Activated T-cell treated with anti-CD3 and anti-CD28 coated beads, Interleukin-2, amount 50 U/mL, for 24 hours (primary cell): ENCODE data around the gene DGAT2.

Experiments
- DNase-seq: peaks from one replicate; pipeline ENCODE4 v3.0.0-alpha.2; 2020
- H3K27ac Mint-ChIP-seq: 2 replicates; pipeline ENCODE4 v1.8.0; 2020; ENCODE audit warnings: mild to moderate bottlenecking, mixed read lengths
- H3K27me3 Mint-ChIP-seq: 2 replicates; pipeline ENCODE4 v1.8.0; 2020; ENCODE audit warnings: mixed read lengths
- H3K36me3 Mint-ChIP-seq: 2 replicates; pipeline ENCODE4 v1.8.0; 2020; ENCODE audit warnings: low read depth, mixed read lengths
- H3K4me1 Mint-ChIP-seq: 2 replicates; pipeline ENCODE4 v1.8.0; 2020; ENCODE audit warnings: low read depth, mixed read lengths
- H3K4me3 Mint-ChIP-seq: 2 replicates; pipeline ENCODE4 v1.8.0; 2020; ENCODE audit warnings: mild to moderate bottlenecking, moderate library complexity, mixed read lengths
- H3K9me3 Mint-ChIP-seq: 2 replicates; pipeline ENCODE4 v1.8.0; 2020; ENCODE audit warnings: mixed read lengths

Gene DGAT2

DNA sequence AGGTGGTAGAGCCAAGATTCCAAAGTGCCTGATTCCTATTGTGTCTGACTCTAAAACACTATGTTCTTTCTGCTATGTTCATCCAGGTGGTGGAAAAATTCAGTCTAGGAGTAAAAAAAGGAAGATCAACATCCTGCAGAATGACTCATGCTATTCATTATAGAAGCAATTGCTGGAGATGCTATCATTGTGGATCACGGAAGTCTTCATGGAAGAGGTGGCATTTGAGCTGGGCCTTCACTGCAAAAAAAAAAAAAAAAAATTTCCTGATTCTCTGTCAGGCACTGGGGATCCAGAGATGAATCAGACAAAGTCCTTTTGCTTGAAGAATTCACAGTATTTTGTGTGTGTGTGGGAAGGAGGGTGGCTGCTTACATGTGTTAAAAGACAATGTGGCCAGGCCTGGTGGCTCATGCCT is 45.1 kb downstream of the DGAT2 start:
- no peak for DNase-seq
- H3K9me3 Mint-ChIP-seq, result no peaks in the 10 kb centered on the region
- peaks cover 16% of the 10 kb centered on the region for H3K4me1 Mint-ChIP-seq
- H3K36me3 Mint-ChIP-seq, result peaks cover 5% of the 10 kb centered on the region
- H3K4me3 Mint-ChIP-seq, result no peak overlapping the region
- no peaks in the 10 kb centered on the region for H3K27me3 Mint-ChIP-seq
- H3K27ac Mint-ChIP-seq, result peak overlapping the region; percentile 97

DNA sequence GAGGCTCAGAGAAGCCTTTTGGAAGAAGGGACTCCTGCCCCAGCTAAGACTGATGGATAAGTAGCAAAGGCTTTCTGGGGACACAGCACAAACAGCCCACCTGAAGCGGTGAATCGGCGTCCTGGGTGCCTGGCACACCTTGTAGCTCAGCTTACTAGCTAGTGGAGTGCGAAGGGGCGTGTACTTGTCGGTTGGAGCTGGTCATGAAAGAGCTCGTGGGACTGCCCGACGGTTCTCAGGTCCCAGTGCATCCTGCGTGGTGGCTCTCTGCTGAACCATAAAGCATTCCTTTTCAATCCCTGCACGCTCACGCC is 45.7 kb downstream of the DGAT2 start:
- Mint-ChIP-seq H3K27me3 (no peaks in the 10 kb centered on the region), H3K4me3 (no peak overlapping the region), H3K27ac (peak overlapping the region; percentile 97), H3K9me3 (no peaks in the 10 kb centered on the region), H3K4me1 (peaks cover 21% of the 10 kb centered on the region), H3K36me3 (peaks cover 7% of the 10 kb centered on the region)
- DNase-seq, result no peak

DNA sequence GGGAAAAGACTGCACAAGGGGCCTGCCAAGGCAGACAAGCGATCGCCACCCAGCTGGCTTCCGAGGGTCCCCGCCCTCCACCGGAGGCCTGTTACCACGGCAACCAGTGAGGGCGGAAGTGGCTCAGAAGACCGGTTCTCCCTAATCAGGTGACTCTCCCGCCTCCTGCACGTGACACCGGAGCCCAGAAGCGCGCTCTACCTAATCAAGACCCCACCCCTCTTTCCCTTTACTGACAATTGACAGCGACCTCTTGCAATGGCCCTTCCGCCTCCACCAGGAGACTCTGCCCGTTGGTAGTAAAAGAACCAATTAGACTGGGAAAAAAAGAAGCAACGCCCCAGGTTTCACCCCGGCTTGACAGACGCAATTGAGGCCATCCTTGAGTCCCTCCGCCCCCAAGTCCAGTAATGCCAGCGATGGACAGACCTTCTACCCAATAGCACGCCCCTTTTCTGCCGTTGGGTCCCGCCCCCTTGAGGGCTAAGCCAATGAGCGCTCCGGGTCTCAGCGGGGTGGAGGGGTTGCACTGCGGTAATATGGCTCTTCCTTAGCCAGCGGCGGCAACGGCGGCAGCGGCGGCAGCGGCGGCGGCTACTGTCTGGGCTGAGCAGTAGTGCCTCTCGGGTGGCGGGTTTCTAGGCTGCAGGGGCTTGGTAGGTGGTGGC is 46.2 kb downstream of the DGAT2 start, which contains the start of gene UVRAG:
Gene UVRAG (plus strand): TSS at position 534 of the 668 bp plus-strand sequence. CDS start 198 bp downstream, outside the sequence.
- Mint-ChIP-seq H3K4me1 (peaks cover 21% of the 10 kb centered on the region), H3K9me3 (no peaks in the 10 kb centered on the region), H3K4me3 (no peak within 1 kb of the TSS), H3K27ac (peak within 1 kb of the TSS; percentile 97), H3K36me3 (peaks cover 7% of the 10 kb centered on the region), H3K27me3 (no peaks in the 10 kb centered on the region)
- DNase-seq, result peak; percentile 98

DNA sequence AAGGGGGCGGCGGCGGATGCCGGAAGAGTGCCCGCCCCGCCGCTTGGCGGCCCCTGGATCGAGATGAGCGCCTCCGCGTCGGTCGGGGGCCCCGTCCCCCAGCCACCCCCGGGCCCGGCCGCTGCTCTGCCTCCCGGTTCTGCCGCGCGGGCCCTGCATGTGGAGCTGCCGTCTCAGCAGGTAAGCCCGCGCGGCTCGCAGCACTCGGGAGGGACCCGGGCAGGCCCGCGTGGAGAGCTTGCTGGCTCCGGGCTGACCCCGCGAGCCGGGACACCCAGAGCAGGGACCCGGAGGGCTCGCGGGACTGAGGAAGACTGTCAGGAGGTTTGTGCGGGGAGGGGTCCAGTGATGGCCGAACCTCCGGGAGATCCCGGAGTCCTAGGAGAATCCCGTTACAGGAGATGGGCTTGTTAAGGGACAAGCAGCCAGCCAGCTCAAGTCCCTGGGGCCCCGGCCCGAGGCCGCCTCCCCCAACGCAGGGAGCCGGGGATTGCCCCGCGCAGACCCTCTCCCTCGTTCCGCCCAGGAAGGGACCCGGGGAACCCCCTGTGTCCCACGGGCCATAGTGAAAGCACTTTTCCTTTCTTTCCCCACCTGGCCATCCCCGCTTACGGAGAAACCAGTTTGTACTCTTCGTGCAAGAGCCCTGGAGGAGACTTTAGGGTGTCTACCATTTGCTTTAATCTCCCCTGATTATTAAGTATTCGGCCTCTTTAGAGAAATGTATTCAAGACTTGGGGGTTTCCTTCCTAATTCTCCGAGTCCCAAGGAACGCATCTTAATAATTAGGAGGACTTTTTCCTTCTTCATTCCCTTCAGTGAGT is 47.0 kb downstream of the DGAT2 start:
- peak overlapping the region; percentile 97 for H3K27ac Mint-ChIP-seq
- no peaks in the 10 kb centered on the region for H3K27me3 Mint-ChIP-seq
- peaks cover 9% of the 10 kb centered on the region for H3K36me3 Mint-ChIP-seq
- no peak for DNase-seq
- H3K9me3 Mint-ChIP-seq, result no peaks in the 10 kb centered on the region
- no peak overlapping the region for H3K4me3 Mint-ChIP-seq
- H3K4me1 Mint-ChIP-seq, result peaks cover 21% of the 10 kb centered on the region

DNA sequence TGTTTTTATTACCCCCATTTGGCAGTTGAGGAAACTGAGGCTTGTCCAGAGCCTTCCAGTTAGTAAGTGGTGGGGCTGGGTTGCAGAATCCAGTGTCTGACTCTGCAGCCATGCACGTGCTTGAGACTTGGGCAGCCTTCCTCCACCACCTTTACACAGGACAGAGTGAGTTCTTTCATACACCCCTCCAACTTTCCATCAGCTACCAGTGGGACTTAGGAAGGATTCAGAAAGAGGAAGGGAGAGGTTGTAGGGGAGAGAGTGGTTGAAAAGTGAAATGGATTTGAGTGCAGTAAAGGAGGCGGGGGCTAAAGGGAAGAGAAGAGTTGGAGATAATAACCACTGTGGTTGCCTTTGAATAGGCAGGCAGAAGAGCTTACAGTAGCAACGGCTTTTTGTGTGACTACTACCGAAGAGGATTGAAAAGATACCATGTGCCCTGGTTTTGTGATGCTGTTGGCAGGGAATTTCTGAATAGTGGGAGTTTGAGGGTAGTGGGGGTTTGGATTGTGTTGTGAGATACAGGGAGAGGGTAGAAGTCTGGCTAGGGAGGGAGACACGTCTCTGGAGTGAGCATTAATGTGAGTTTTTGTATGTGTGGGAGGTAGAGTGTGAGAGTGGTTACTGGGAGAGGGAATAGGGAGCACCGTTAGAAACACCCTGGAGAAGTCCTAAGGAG is 48.1 kb downstream of the DGAT2 start:
- Mint-ChIP-seq H3K9me3 (no peaks in the 10 kb centered on the region), H3K27ac (no peak overlapping the region), H3K4me1 (peaks cover 29% of the 10 kb centered on the region), H3K4me3 (no peak overlapping the region), H3K36me3 (peaks cover 17% of the 10 kb centered on the region), H3K27me3 (no peaks in the 10 kb centered on the region)
- DNase-seq, result no peak

DNA sequence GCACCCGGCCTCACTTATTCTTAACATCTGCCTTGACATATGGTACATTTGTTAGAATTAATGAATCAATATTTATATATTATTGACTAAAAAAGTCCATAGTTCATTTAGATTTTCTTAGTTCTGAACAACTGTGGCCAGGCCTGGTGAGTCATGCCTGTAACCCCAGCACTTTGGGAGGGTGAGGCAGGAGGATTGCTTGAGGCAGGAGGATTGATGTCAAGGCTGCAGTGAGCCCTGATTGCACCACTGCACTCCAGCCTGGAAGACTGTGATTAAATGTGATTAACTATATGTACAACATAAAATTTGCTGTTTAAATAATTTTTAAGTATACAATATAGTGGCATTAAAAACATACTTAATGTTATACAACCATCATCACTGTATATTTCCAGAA is 52.1 kb downstream of the DGAT2 start:
- Mint-ChIP-seq H3K9me3 (no peaks in the 10 kb centered on the region), H3K36me3 (peaks cover 25% of the 10 kb centered on the region), H3K27me3 (no peaks in the 10 kb centered on the region), H3K27ac (no peak overlapping the region), H3K4me3 (no peak overlapping the region), H3K4me1 (peaks cover 42% of the 10 kb centered on the region)
- no peak for DNase-seq

DNA sequence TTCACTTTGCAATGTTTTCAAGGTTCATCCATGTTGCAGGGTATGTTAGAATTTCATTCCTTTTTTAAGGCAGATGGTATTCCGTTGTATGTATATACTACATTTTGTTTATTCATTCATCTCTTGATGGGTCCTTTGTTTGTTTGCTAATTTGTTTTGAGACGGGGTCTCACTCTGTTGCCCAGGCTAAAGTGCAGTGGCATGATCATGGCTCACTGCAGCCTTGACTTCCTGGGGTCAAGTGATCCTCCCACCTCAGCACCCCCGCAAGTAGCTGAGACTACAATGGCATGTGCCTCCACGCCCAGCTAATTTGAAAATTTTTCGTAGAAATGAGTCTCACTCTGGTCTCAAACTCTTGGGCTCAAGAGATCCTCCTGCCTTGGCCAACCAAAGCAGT is 52.6 kb downstream of the DGAT2 start:
- DNase-seq, result no peak
- Mint-ChIP-seq H3K27me3 (no peaks in the 10 kb centered on the region), H3K9me3 (no peaks in the 10 kb centered on the region), H3K27ac (no peak overlapping the region), H3K4me3 (no peak overlapping the region), H3K4me1 (peaks cover 42% of the 10 kb centered on the region), H3K36me3 (peaks cover 26% of the 10 kb centered on the region)

DNA sequence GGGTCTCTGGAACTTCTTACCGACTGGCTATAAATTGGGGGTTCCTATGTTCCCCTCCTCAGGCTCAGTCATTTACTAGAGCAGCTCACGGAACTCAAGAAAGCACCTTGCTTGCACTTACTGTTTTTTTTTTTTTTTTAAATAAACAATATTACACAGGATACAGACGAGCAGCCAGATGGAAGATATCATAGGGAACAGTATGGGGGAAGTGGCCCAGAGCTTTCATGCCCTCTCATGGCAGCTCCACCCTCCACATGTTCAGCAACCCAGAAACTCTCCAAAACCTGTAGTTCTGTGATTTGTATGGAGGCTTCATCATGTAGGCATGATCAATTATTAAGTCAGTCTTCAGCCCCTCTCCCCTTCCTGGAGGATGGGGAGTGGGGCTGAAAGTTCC is 54.0 kb downstream of the DGAT2 start:
- H3K36me3 Mint-ChIP-seq, result peaks cover 34% of the 10 kb centered on the region
- H3K27ac Mint-ChIP-seq, result no peak overlapping the region
- H3K4me1 Mint-ChIP-seq, result peaks cover 51% of the 10 kb centered on the region
- H3K27me3 Mint-ChIP-seq, result no peaks in the 10 kb centered on the region
- no peaks in the 10 kb centered on the region for H3K9me3 Mint-ChIP-seq
- H3K4me3 Mint-ChIP-seq, result no peak overlapping the region
- DNase-seq, result no peak

DNA sequence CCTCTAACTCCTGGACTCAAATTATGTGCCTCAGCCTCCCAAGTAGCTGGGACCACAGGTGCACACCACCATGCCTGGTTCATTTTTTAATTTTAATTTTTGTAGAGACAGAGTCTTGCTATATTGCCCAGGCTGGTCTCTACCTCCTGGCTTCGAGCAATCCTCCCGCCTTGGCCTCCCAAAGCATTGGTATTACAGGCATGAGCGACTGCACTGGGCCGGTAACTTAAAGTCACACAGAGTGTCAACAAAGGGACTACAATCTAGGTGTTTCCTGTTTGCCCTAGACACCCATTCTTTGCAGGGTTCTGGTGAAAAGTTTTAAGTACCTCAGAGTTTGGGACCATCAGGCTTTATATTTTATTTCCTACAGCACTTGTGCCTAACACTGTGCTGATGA is 54.8 kb downstream of the DGAT2 start:
- Mint-ChIP-seq H3K36me3 (peaks cover 34% of the 10 kb centered on the region), H3K4me3 (no peak overlapping the region), H3K27ac (no peak overlapping the region), H3K27me3 (no peaks in the 10 kb centered on the region), H3K4me1 (peaks cover 48% of the 10 kb centered on the region), H3K9me3 (no peaks in the 10 kb centered on the region)
- no peak for DNase-seq

DNA sequence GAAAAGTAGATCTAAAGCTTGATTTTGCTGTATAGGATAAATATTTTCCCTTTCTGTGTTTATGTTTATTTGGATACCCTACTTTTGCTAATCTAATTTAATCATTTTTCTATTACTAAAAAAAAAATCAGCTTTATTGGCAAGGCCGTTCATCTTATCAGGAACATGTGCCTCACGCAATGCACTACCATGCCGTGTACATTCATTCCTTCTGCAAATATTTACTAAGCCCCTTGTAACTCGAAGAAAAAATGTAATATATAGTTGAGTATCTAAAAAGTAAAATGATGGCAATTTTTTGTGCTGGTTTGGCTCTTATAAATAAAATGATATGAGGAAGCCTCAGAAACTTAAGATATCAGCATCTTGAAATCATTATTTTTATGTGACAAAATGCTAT is 55.4 kb downstream of the DGAT2 start:
- Mint-ChIP-seq H3K4me3 (no peak overlapping the region), H3K4me1 (peaks cover 45% of the 10 kb centered on the region), H3K27ac (no peak overlapping the region), H3K36me3 (peaks cover 31% of the 10 kb centered on the region), H3K9me3 (no peaks in the 10 kb centered on the region), H3K27me3 (no peaks in the 10 kb centered on the region)
- DNase-seq, result no peak

DNA sequence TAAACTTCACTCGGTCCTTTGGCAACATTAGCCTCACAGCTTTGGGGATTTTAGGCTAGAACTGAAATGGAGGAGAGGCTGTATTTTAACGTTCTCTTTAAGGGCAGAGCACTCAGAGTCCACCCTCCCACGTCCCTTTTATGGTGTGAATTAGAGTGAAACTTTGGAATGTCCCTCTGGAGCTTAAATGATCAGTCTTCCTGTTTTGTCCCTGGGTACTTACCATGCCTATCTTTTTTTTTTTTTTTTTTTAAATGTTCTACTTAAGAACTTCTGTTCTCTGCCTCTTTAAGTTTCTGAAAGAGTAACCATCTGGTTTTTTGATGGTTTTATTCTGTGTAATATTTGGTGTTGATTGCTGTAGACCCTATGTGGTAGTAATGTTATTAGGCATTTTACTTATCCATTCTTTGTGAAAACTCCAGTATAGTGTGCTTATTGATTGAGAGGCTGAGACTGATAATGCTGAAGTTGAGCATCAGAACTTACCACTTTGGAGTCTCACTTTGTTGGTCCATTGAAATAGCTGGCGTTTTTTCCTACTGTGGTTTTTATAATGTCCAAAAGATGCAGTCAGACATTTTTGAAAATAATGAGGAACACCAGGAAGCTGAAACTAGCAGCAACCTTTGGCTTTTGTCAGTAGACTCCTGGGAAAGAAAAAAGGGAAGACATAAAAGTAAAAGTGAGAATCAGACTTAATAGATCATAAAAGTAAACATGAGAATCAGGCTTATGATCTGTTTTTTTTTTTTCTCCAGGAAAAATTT is 58.1 kb downstream of the DGAT2 start:
- Mint-ChIP-seq H3K4me1 (peaks cover 35% of the 10 kb centered on the region), H3K4me3 (no peak overlapping the region), H3K9me3 (no peaks in the 10 kb centered on the region), H3K36me3 (peaks cover 30% of the 10 kb centered on the region), H3K27ac (no peak overlapping the region), H3K27me3 (no peaks in the 10 kb centered on the region)
- no peak for DNase-seq

DNA sequence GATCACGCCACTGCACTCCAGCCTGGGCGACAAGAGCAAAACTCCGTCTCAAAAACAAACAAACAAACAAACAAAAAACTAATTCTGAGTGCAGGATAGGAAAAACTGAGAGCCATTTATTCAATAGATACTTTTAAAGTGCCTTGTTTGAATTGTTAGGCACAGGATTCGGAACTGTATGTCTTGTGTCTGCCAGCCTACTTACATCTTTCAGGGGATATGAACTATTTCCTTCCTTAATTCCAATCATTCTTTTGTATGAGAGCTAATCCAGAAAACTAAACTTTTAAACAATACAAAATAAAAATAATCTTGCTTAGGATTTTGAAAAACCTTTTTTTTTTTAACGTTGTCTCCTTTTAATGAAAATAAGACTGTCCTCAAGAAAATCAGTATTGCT is 59.0 kb downstream of the DGAT2 start:
- H3K27ac Mint-ChIP-seq, result no peak overlapping the region
- no peak overlapping the region for H3K4me3 Mint-ChIP-seq
- peaks cover 32% of the 10 kb centered on the region for H3K4me1 Mint-ChIP-seq
- peaks cover 32% of the 10 kb centered on the region for H3K36me3 Mint-ChIP-seq
- H3K9me3 Mint-ChIP-seq, result no peaks in the 10 kb centered on the region
- DNase-seq, result no peak
- H3K27me3 Mint-ChIP-seq, result no peaks in the 10 kb centered on the region

DNA sequence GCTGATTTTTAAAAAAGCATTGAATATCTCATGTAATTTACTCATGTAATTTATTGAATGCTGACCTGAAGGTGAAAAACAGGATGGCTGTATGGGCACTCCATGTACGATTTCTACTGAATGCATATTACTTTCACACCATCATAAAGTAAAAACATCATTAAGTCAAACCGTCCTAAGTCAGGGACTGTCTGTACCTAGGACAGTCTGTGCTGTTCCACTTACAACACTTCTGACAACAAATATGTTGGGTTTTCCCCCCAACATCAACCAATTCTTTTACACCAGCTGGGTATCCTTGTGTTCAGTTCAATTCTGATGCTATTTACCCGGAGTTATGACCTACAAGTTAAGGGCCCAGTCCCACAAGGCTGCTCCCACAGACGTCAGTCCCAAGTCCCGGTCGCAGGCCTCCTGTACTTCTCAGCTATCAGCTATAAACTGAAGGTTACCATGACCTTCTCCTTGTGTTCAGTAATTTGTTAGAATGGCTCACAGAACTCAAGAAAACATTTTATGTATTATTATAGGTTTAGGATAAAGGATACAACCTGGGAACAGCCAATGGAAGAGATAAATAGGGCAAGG is 63.4 kb downstream of the DGAT2 start:
- H3K27ac Mint-ChIP-seq, result no peak overlapping the region
- H3K36me3 Mint-ChIP-seq, result peaks cover 25% of the 10 kb centered on the region
- H3K27me3 Mint-ChIP-seq, result no peaks in the 10 kb centered on the region
- H3K4me3 Mint-ChIP-seq, result no peak overlapping the region
- H3K4me1 Mint-ChIP-seq, result peaks cover 15% of the 10 kb centered on the region
- H3K9me3 Mint-ChIP-seq, result no peaks in the 10 kb centered on the region
- no peak for DNase-seq

DNA sequence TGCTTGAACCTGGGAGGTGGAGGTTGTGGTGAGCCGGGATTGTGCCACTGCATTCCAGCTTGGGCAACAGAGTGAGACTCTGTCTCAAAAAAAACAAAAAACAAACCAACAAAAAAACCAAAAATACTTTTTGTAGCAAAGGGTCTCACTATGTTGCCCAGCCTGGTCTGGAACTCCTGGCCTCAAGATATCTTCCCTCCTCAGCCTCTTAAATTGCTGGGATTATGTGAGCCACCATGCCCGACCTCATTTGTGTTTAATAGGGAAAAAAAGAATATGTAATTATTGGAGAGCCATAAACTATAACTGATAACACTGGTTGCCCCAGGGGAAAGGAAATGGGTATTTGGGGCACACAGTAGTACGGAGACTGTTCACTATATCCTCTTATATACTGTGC is 66.2 kb downstream of the DGAT2 start:
- H3K4me1 Mint-ChIP-seq, result peaks cover 19% of the 10 kb centered on the region
- no peaks in the 10 kb centered on the region for H3K9me3 Mint-ChIP-seq
- no peaks in the 10 kb centered on the region for H3K27me3 Mint-ChIP-seq
- no peak overlapping the region for H3K4me3 Mint-ChIP-seq
- DNase-seq, result no peak
- peaks cover 37% of the 10 kb centered on the region for H3K36me3 Mint-ChIP-seq
- H3K27ac Mint-ChIP-seq, result no peak overlapping the region
